CD4-positive, CD25-positive, alpha-beta regulatory T cell (primary cell): ENCODE data around the gene SETBP1. TPM values are rescaled to one million over a fixed set of nuclear protein-coding genes. Genes with fewer than 3 reads are reported as not detected.

Source experiments
- ATAC-seq, 2 donors: fragments of 150-1000 bp; cut with Tn5 transposase; one replicate each; pipeline ENCODE4 v1.10.0; 2021; ENCODE audit warnings: low read depth in 2 of 2, moderate number of reproducible peaks in 2 of 2, moderate library complexity in 1 of 2
- DNase-seq, 3 donors: peaks; one replicate each; pipeline versions ENCODE4 v3.0.0 to v3.0.0-alpha.2; 2012 to 2022; ENCODE audit warnings: mixed read lengths in 1 of 3
- H3K27ac ChIP-seq: one replicate; pipeline ENCODE4 v1.7.0; 2013; ENCODE audit warnings: mild to moderate bottlenecking, low read length; ENCODE audit not compliant: insufficient read depth, poor library complexity, severe bottlenecking
- H3K27me3 ChIP-seq: one replicate; pipeline ENCODE4 v1.7.0; 2013; ENCODE audit warnings: low read length; ENCODE audit not compliant: control insufficient read depth, insufficient read depth
- H3K36me3 ChIP-seq: one replicate; pipeline ENCODE4 v1.7.0; 2013; ENCODE audit warnings: mild to moderate bottlenecking, low read length, moderate library complexity; ENCODE audit not compliant: control insufficient read depth, insufficient read depth
- H3K4me1 ChIP-seq: 2 replicates; pipeline ENCODE4 v1.7.0; 2013; ENCODE audit warnings: mild to moderate bottlenecking, low read length; ENCODE audit not compliant: insufficient read depth, control insufficient read depth, poor library complexity, severe bottlenecking
- H3K4me3 ChIP-seq: one replicate; pipeline ENCODE4 v1.7.0; 2013; ENCODE audit warnings: low read depth, mild to moderate bottlenecking, low read length, moderate library complexity
- H3K9me3 ChIP-seq, 2 experiments: 1 replicate in 1 of 2; 2 replicates in 1 of 2; pipeline ENCODE4 v1.7.0; 2013; ENCODE audit warnings: low read length in 2 of 2, mild to moderate bottlenecking in 1 of 2, moderate library complexity in 1 of 2; ENCODE audit not compliant: control insufficient read depth in 2 of 2
- H3K27ac Mint-ChIP-seq, 3 donors: one replicate each; pipeline ENCODE4 v1.8.0; 2020 to 2022; ENCODE audit warnings: mild to moderate bottlenecking in 3 of 3, mixed read lengths in 3 of 3, moderate library complexity in 2 of 3
- H3K27me3 Mint-ChIP-seq: one replicate; pipeline ENCODE4 v1.8.0; 2022; ENCODE audit warnings: mild to moderate bottlenecking, mixed read lengths
- H3K36me3 Mint-ChIP-seq: one replicate; pipeline ENCODE4 v1.8.0; 2020; ENCODE audit warnings: mixed read lengths
- H3K4me1 Mint-ChIP-seq, 4 donors: one replicate each; pipeline ENCODE4 v1.8.0; 2020 to 2022; ENCODE audit warnings: mixed read lengths in 4 of 4, mild to moderate bottlenecking in 1 of 4
- H3K4me3 Mint-ChIP-seq, 4 donors: one replicate each; pipeline ENCODE4 v1.8.0; 2020 to 2022; ENCODE audit warnings: mild to moderate bottlenecking in 4 of 4, mixed read lengths in 4 of 4, moderate library complexity in 3 of 4
- H3K9me3 Mint-ChIP-seq, 7 donors: one replicate each; pipeline ENCODE4 v1.8.0; 2020 to 2022; ENCODE audit warnings: mixed read lengths in 7 of 7, mild to moderate bottlenecking in 3 of 7, moderate library complexity in 2 of 7
- polyA plus RNA-seq, 4 donors: library from polyadenylated mRNA; unstranded; fragments of 300-500 nt; fragmentation: Illumina TruSeq; gene quantifications; one replicate each; pipeline ENCODE4 v1.2.3, GENCODE V29; 2021
- total RNA-seq: library from RNA; stranded (reverse); gene quantifications from one replicate; pipeline ENCODE4 v1.2.3, GENCODE V29; 2022

SETBP1 gene
- total RNA-seq (1.6 TPM), polyA plus RNA-seq (under 1 TPM in 2 of 4 donors, not detected in 2; 0.32 to 0.38 TPM)

DNA sequence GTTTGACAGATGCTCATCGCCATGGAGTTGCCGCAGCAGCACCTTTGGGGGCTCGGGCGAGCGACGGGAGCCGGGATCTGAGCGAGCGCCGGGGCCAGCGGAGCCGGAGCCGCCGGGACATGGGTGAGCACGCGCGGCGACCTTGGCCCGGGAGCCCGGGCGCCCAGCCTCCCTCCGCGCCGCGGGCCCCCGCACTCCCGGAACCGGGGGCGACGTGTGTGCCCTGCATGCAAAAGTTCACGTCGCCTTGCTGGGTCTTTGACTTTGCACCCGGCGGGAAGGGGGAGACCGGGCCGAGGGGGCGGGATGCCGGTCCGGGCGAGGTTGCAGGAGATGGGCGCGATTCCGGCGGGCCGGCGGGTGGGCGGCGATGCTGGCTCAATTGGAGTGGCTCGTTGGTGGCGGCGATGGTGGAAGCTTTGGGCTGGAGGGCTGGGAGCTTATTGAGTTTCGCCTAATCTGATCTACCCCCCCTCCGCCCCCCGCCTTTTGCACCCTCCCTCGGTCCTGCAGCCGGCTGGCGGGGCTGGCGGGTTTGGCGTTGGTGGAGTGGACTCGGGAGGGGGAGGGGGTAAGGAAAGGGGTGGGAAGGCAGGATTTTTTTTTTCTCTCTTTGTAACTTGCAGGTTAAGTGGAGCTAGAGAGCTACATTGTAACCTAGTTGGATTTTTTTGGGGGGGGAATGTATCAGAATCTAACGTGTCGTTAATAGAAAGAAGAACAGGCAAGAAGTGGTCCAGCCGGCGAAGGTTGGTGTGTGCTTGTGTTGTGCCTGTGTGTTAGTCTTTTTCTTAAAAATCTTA, at the start of gene SETBP1:
TSS of gene SETBP1 (plus strand) at position 616 of the 803 bp plus-strand sequence. CDS start 20,459 bp downstream, outside the sequence.
- H3K4me1 Mint-ChIP-seq = peaks cover 0 to 12% (median 3%) of the 10 kb centered on the region in 4 donors
- peak in 1 of 3 donors; percentile 21 for DNase-seq
- H3K27ac Mint-ChIP-seq = peak within 1 kb of the TSS in 1 of 3 donors; percentile 26
- H3K27ac ChIP-seq = no peak within 1 kb of the TSS
- peak within 1 kb of the TSS; percentile 17 to 88 (median 76) for H3K4me3 Mint-ChIP-seq
- H3K4me3 ChIP-seq = peak within 1 kb of the TSS; percentile 50
- H3K27me3 Mint-ChIP-seq = peaks cover 23% of the 10 kb centered on the region
- no peaks in the 10 kb centered on the region for H3K36me3 ChIP-seq
- H3K4me1 ChIP-seq = peaks cover 4% of the 10 kb centered on the region
- H3K9me3 Mint-ChIP-seq = no peaks in the 10 kb centered on the region
- H3K9me3 ChIP-seq = no peaks in the 10 kb centered on the region
- peak in 1 of 2 donors; percentile 18 for ATAC-seq
- H3K27me3 ChIP-seq = peaks cover 17% of the 10 kb centered on the region
- no peaks in the 10 kb centered on the region for H3K36me3 Mint-ChIP-seq

DNA sequence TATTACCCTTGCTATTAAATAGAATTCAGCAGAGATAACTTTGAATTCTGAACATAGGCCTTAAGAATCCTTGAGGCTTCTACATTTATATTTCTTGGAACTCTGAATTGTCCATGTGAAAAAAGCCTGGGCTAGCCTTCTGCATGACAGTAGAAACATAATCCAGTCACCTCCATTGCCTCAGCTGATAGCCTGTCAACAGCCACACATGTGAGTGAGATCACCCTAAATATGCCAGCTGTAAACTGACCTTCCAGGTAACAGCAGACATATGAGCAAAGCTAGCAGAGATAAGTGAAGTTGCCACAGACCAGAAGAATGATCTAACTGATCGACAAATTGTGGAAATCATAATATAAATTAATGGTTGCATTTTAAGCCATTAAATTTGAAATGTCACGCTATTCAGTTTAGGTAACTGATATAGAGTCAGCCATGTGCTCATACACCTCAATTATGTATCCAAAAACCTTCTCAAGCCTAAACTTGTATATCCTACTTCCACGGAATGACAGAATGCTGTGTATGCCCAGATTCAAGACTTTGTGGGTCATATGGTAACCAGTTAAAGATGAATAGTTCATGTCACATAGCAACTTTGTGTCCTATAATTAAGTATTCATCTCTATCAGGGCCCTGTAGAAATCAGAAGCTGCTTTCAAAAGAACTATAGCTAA, 48.1 kb upstream of the SETBP1 start:
- Mint-ChIP-seq H3K9me3 (peaks cover 0 to 8% (median 0%) of the 10 kb centered on the region in 7 donors), H3K27me3 (peaks cover 9% of the 10 kb centered on the region), H3K27ac (no peak overlapping the region)

DNA sequence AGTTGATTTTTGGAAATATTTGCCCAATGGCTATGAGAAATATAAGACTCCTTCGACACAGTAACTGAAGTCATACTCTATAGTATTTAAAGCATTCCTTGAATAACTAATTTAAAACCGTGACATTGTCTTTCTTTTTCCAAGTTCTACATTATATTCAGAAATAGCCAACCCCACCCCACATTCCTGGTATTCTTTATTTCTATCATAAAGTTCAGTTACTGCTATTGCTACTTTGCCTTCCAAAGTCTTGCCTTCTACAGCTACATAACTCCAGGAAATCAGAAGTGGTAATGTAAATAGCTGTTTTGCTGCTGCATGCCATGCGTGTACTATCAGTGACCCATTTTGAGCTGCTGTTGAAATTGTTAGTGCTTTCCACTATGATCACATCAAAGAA, 45.1 kb upstream of the SETBP1 start:
- Histone ChIP-seq H3K36me3 (no peaks in the 10 kb centered on the region), H3K27ac (no peak overlapping the region), H3K9me3 (no peaks in the 10 kb centered on the region), H3K27me3 (peaks cover 1% of the 10 kb centered on the region), H3K4me1 (no peaks in the 10 kb centered on the region), H3K4me3 (no peak overlapping the region)
- H3K27me3 Mint-ChIP-seq = peaks cover 9% of the 10 kb centered on the region
- H3K36me3 Mint-ChIP-seq = no peaks in the 10 kb centered on the region
- ATAC-seq (no peak), DNase-seq (no peak)
- H3K4me1 Mint-ChIP-seq = no peaks in the 10 kb centered on the region
- no peak overlapping the region for H3K27ac Mint-ChIP-seq
- H3K4me3 Mint-ChIP-seq = peak overlapping the region in 1 of 4 donors; percentile 43
- H3K9me3 Mint-ChIP-seq = peaks cover 0 to 8% (median 0%) of the 10 kb centered on the region in 7 donors

More for the DNA sequence above, 48.1 kb upstream of the SETBP1 start:
- Histone ChIP-seq H3K4me1 (no peaks in the 10 kb centered on the region), H3K27me3 (peaks cover 1% of the 10 kb centered on the region), H3K9me3 (no peaks in the 10 kb centered on the region), H3K36me3 (no peaks in the 10 kb centered on the region), H3K4me3 (no peak overlapping the region), H3K27ac (no peak overlapping the region)
- DNase-seq (no peak), ATAC-seq (no peak)
- no peaks in the 10 kb centered on the region for H3K4me1 Mint-ChIP-seq
- H3K36me3 Mint-ChIP-seq = no peaks in the 10 kb centered on the region
- no peak overlapping the region for H3K4me3 Mint-ChIP-seq

DNA sequence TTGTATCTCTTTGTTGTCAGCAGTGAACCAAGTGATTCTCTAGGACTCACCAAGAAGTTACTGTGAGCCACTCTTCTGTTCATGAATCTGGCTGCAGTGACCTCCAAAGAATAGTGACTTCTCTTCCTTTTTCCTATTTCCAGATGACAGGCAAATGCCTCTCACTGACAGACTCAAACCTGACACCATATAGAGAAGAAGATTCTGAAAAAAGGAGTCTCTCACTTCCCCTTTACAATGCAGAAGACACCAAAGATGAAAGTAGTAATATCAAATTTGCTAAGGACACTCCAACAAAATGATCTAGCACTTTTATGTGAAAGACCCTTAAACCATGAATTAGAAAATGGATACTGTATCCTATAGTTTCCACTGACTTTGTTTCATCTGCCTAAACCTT, 44.4 kb upstream of the SETBP1 start:
- Mint-ChIP-seq H3K9me3 (peaks cover 0 to 4% (median 0%) of the 10 kb centered on the region in 7 donors), H3K27ac (no peak overlapping the region), H3K36me3 (no peaks in the 10 kb centered on the region), H3K4me3 (no peak overlapping the region), H3K4me1 (no peaks in the 10 kb centered on the region), H3K27me3 (peaks cover 15% of the 10 kb centered on the region)
- H3K27ac ChIP-seq = no peak overlapping the region
- DNase-seq (no peak), ATAC-seq (no peak)
- peaks cover 1% of the 10 kb centered on the region for H3K27me3 ChIP-seq
- H3K9me3 ChIP-seq = no peaks in the 10 kb centered on the region
- H3K4me3 ChIP-seq = no peak overlapping the region
- no peaks in the 10 kb centered on the region for H3K4me1 ChIP-seq
- H3K36me3 ChIP-seq = no peaks in the 10 kb centered on the region

DNA sequence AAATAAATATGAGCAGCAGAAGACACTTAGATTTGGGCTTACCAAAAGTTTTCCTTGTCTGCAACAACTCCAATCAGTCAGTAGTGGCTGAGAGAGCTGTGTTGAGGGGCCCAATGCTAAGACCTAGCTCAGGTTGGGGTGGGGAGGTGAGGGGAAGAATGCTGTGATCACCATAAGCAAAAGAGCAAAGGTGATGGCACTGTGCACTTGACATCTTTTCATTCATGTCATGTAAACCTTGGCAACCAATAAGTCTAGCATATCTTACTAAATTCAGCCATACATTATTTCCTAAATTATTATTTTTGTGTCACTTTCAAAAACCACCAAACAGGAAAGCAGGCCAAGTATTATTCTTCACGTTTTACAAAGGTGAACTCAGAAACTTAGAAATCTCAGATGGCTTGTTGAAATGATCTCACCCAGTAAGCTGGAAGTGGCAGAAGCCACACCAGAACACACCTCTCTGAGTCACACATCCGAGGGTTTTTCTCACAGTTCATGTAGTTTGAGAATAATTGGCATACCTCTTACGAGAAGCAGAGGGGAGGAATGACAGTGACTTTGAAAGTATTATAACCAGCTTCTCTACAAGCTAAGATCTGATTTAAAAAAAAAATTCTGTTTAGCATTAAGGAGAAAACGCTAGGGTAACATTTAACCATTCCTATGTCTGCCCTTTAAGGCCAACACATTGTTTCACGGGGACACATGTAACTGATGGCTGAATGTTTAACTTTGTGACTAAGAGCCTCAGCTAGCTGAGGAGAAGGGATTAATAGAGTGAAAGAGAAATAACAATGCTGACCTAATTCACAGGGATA, 43.3 kb upstream of the SETBP1 start:
- H3K9me3 Mint-ChIP-seq = peaks cover 0 to 3% (median 0%) of the 10 kb centered on the region in 7 donors
- Histone ChIP-seq H3K36me3 (no peaks in the 10 kb centered on the region), H3K27me3 (peaks cover 1% of the 10 kb centered on the region), H3K4me3 (no peak overlapping the region), H3K9me3 (no peaks in the 10 kb centered on the region), H3K4me1 (no peaks in the 10 kb centered on the region), H3K27ac (no peak overlapping the region)
- DNase-seq = no peak
- H3K36me3 Mint-ChIP-seq = no peaks in the 10 kb centered on the region
- H3K4me1 Mint-ChIP-seq = no peaks in the 10 kb centered on the region
- peaks cover 15% of the 10 kb centered on the region for H3K27me3 Mint-ChIP-seq
- H3K4me3 Mint-ChIP-seq = no peak overlapping the region
- H3K27ac Mint-ChIP-seq = no peak overlapping the region
- ATAC-seq = no peak

DNA sequence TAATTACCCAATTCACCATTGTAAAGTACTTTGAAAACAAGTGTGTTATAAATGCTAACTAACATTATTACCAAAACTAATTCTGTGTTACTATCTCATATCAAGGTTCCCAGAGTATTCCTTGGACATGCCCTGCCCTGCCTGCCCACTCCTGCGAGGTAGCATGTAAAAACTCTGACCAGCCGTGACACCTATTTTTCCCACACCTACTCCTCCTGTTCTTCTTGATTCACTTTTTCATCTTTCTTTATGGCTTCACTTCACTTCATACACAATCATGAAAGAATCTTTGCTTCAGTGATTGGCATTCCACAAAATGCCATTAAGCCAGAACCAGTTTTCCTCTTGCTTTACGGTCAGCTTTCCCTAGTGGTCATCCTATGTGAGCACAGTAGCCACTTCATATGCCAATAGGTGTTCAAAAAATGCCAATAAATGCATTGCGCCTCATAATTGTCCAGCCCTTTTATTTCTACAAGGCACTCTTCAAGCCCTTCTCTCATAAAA, 42.6 kb upstream of the SETBP1 start:
- Histone ChIP-seq H3K4me3 (no peak overlapping the region), H3K36me3 (no peaks in the 10 kb centered on the region), H3K27ac (no peak overlapping the region), H3K9me3 (no peaks in the 10 kb centered on the region), H3K4me1 (no peaks in the 10 kb centered on the region), H3K27me3 (peaks cover 1% of the 10 kb centered on the region)
- H3K27me3 Mint-ChIP-seq = peaks cover 15% of the 10 kb centered on the region
- no peak overlapping the region for H3K27ac Mint-ChIP-seq
- ATAC-seq (no peak), DNase-seq (no peak)
- no peaks in the 10 kb centered on the region for H3K4me1 Mint-ChIP-seq
- peaks cover 0 to 3% (median 0%) of the 10 kb centered on the region in 7 donors for H3K9me3 Mint-ChIP-seq
- no peak overlapping the region for H3K4me3 Mint-ChIP-seq
- H3K36me3 Mint-ChIP-seq = no peaks in the 10 kb centered on the region

DNA sequence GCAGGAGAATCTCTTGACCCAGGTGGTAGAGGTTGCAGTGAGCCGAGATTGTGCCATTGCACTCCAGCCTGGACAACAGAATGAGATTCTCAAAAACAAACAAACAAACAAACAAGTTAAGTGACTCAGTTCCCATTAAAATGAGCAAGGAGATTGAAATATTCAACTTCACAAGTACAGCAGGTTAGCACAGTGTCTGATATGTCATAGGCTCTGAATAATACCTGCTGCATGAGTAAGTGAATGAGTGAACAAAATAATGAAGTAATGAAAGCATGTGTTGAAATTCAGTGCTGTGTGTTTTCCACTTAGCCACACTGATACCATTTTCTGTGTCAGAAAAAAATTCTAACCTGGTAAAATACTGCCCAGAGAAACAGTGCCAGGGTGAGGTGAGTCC, 41.9 kb upstream of the SETBP1 start:
- H3K4me3 Mint-ChIP-seq = no peak overlapping the region
- DNase-seq (no peak), ATAC-seq (no peak)
- no peaks in the 10 kb centered on the region for H3K4me1 ChIP-seq
- H3K27ac Mint-ChIP-seq = no peak overlapping the region
- no peaks in the 10 kb centered on the region for H3K9me3 ChIP-seq
- no peaks in the 10 kb centered on the region for H3K4me1 Mint-ChIP-seq
- no peaks in the 10 kb centered on the region for H3K36me3 Mint-ChIP-seq
- H3K27ac ChIP-seq = no peak overlapping the region
- H3K27me3 ChIP-seq = peaks cover 1% of the 10 kb centered on the region
- H3K4me3 ChIP-seq = no peak overlapping the region
- no peaks in the 10 kb centered on the region for H3K36me3 ChIP-seq
- peaks cover 0 to 3% (median 0%) of the 10 kb centered on the region in 7 donors for H3K9me3 Mint-ChIP-seq
- H3K27me3 Mint-ChIP-seq = peaks cover 15% of the 10 kb centered on the region
